Esophagus squamous epithelium (tissue), 5 donors: ENCODE data around the gene PRKRIP1. TPM values are rescaled to one million over a fixed set of nuclear protein-coding genes. Genes with fewer than 3 reads are reported as not detected.
"Not testable (repeated sequence)": the region's sequence is repeated elsewhere in the genome, so short reads cannot be mapped to it uniquely, and the experiment has no call there.

Source experiments
- DNase-seq: peaks from one replicate; lab custom pipeline; 2025; lab: John Stamatoyannopoulos, UW
- H3K27ac ChIP-seq, 4 donors: fragments of 200-600 bp; sonication (generic); one replicate each; pipeline ENCODE4 v1.5.1; 2016 to 2019; ENCODE audit warnings: mild to moderate bottlenecking in 1 of 4
- H3K27me3 ChIP-seq, 4 donors: fragments of 200-600 bp; sonication (generic); 1 replicate in 3 of 4; 2 replicates in 1 of 4; pipeline versions ENCODE4 v1.5.1 to v1.6.0; 2017 to 2021; ENCODE audit warnings: antibody characterized with exemption in 1 of 4
- H3K36me3 ChIP-seq, 3 donors: fragments of 200-600 bp; sonication (generic); one replicate each; pipeline ENCODE4 v1.5.1; 2016 to 2019
- H3K4me1 ChIP-seq, 3 donors: fragments of 200-600 bp; sonication (generic); one replicate each; pipeline ENCODE4 v1.5.1; 2017 to 2019
- H3K4me3 ChIP-seq, 4 donors: fragments of 200-600 bp; sonication (generic); 1 replicate in 3 of 4; 2 replicates in 1 of 4; pipeline ENCODE4 v1.5.1; 2016 to 2019; ENCODE audit warnings: mild to moderate bottlenecking in 2 of 4, moderate library complexity in 1 of 4
- H3K9me3 ChIP-seq, 3 donors: fragments of 200-600 bp; sonication (generic); one replicate each; pipeline ENCODE4 v1.5.1; 2016 to 2019
- POLR2A ChIP-seq, 4 donors: fragments of 450-650 bp; IDR thresholded peaks; one replicate each; pipeline ENCODE4 v1.6.1; 2017; ENCODE audit warnings: antibody characterized with exemption in 4 of 4, mild to moderate bottlenecking in 4 of 4, moderate library complexity in 3 of 4
- WGBS, 2 donors: methylation state at CpG; one replicate each; pipeline ENCODE4 v1.1.5; 2018; 5-methylcytosine and 5-hydroxymethylcytosine counted together
- intact Hi-C: fragments of 100-400 bp; cut with DNase I; formaldehyde crosslinking; loops from one replicate; pipeline ENCODE4 v1.15.0; 2022
- small RNA-seq, 4 donors: library from RNA; depleted of rRNA; stranded (forward); fragments of <200 nt; gene quantifications; one replicate each; pipeline ENCODE3, GENCODE V24; 2016
- total RNA-seq, 4 donors: library from RNA; depleted of rRNA; stranded (reverse); fragments of >200 nt; gene quantifications; one replicate each; pipeline ENCODE4 v1.1.0, GENCODE V29; 2016
- TF ChIP-seq, protein P1 (sequence below), 6 experiments: fragments of 450-650 bp in 4 of 6; fragments of 200-600 bp in 2 of 6; sonication (generic) in 2 of 6; IDR thresholded peaks; one replicate each; pipeline ENCODE4 v1.5.1; 2016 to 2019; ENCODE audit warnings: antibody characterized with exemption in 6 of 6, mild to moderate bottlenecking in 4 of 6, moderate library complexity in 4 of 6
- donor health status: DM: yes; HTN: yes; CAD: no.

The PRKRIP1 gene
- total RNA-seq, 4 donors from 2014 or later: 12.5 to 24.6 (median 16.5) TPM

DNA sequence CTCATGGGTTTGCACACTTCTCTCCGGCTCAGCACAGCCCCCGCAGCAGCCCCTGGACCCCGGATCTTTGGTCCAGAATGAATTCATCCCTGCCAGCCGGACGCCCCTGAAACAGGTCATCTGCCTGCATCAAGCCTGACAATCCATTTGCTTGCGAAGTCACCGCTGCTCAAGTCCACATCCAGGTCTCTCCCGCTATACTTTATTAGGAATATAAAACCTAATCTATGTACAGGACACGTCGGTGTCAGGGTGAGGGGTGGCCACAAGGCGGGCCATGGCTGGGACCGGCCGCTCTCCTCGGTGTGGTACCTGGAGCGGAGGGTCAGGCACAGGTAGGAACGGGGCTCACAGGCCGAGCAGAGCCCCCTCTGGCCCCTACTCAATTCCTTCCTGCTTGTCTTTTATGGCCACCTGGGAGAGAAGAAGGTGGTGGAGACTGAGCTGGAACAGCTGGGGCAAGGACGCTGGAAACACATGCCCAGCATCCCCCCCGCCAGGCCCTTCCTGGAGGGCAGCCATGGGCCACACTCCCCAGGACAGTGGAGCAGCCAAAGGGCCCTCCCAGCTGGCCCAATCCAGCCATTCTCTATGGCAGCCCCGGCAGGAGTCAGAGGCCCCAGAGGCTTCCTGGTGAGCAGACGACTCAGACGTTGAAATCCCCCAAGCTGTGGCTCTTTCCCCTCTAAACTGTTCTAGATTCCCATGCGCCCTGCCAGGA, 77.3 kb downstream of the PRKRIP1 start:
- Histone ChIP-seq H3K4me1 (no peaks in the 10 kb centered on the region), H3K4me3 (no peak overlapping the region), H3K27ac (no peak overlapping the region), H3K36me3 (peaks cover 3 to 63% (median 6%) of the 10 kb centered on the region in 3 donors), H3K27me3 (no peaks in the 10 kb centered on the region), H3K9me3 (no peaks in the 10 kb centered on the region)
- intact Hi-C loops: no loop called here
- TF ChIP-seq, protein P1, sequence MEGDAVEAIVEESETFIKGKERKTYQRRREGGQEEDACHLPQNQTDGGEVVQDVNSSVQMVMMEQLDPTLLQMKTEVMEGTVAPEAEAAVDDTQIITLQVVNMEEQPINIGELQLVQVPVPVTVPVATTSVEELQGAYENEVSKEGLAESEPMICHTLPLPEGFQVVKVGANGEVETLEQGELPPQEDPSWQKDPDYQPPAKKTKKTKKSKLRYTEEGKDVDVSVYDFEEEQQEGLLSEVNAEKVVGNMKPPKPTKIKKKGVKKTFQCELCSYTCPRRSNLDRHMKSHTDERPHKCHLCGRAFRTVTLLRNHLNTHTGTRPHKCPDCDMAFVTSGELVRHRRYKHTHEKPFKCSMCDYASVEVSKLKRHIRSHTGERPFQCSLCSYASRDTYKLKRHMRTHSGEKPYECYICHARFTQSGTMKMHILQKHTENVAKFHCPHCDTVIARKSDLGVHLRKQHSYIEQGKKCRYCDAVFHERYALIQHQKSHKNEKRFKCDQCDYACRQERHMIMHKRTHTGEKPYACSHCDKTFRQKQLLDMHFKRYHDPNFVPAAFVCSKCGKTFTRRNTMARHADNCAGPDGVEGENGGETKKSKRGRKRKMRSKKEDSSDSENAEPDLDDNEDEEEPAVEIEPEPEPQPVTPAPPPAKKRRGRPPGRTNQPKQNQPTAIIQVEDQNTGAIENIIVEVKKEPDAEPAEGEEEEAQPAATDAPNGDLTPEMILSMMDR (IDR thresholded peaks at IDR 0.05): no peak
- TF ChIP-seq POLR2A (IDR thresholded peaks at IDR 0.05): no peak
- DNase-seq: no peak
- 90 to 94% methylated on average over 7 to 8 of the region's 23 CpGs for WGBS, 2 donors

DNA sequence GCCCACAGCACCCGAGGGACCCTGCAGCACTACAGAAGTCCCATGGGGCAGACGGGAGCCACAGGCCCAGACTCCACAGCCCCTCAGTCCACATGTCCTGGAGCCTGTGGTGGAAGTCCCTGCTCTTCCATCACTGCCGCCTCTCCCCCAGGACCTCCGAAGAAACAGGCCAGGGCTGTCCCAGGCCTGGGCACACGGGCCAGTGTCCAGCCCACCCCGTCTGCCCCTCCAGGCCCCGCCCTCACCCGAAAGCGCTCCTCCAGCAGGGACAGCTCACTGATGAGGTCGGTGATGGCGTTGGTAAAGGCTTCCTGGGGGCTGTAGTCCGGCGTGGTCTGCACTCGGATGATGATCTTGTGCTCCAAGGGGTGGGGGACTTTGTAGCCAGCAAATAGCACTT, 78.0 kb downstream of the PRKRIP1 start:
- WGBS, 2 donors: no CpG with 5 or more reads among the region's 14 CpGs
- H3K4me1 ChIP-seq, H3K27ac ChIP-seq, intact Hi-C loops, H3K27me3 ChIP-seq, DNase-seq, H3K4me3 ChIP-seq, H3K9me3 ChIP-seq: not testable (repeated sequence)
- H3K36me3 ChIP-seq: peaks cover 3 to 57% (median 6%) of the 10 kb centered on the region in 3 donors

DNA sequence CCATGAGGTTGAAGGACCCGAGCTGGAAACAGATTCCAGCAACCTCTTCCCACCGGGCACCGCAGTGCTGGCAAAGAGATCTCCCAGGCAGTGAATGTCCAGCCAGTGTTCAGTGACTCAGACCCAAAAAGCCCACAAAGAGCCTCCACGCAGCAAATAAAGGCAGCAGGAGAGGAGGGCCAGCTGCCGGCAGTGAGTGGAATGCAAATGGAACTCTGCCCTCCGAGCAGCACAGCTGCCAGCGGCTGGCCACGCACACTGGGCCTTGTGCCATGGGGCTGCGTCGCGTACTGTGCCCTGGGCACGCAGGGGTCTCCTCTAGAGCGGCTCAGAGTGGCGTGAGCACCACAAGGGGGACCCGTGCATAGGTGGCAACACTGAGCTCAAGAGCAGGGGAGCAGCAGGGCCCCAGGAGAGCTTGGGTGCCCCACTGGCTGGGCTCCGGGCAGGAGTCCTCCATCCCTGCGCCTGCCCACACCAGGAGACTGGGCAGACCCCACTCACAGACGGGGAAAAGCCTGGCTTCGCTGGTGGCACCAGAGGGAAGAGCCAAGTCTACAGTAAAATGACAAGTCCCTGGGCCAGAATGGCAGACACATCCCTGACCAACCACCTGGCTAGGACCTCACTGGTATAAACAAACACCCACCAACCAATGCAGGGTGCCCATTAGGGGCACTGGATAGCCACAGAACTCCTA, 78.7 kb downstream of the PRKRIP1 start:
- H3K27me3 ChIP-seq, H3K9me3 ChIP-seq, intact Hi-C loops, H3K4me1 ChIP-seq, H3K27ac ChIP-seq, DNase-seq, H3K4me3 ChIP-seq: not testable (repeated sequence)
- WGBS, 2 donors: no CpG with 5 or more reads among the region's 19 CpGs
- H3K36me3 ChIP-seq: peaks cover 3 to 49% (median 6%) of the 10 kb centered on the region in 3 donors

Small RNAs within 50 kb of the gene (small RNA-seq; reads per million reads assigned to genes)
- gene AC091390.4 (0 reads per million in 4 donors), gene MIR548O (0 reads per million in 4 donors)

Other genes with a start within 250 kb of the PRKRIP1 start
- 1 to 10 TPM in 3 of 4 donors, under 1 TPM in 1; 0.47 to 7.3 (median 2.2) TPM for gene SH2B2, start 109.5 kb upstream of the PRKRIP1 start, total RNA-seq
- not detected for gene SPDYE6, start 39.9 kb upstream of the PRKRIP1 start, total RNA-seq
- gene ORAI2, start 37.2 kb downstream of the PRKRIP1 start, total RNA-seq: 1 to 10 TPM in 3 of 4 donors, under 1 TPM in 1; 0.30 to 9.1 (median 5.1) TPM
- gene ALKBH4, start 68.5 kb downstream of the PRKRIP1 start, total RNA-seq: 10 to 100 TPM in 3 of 4 donors, 1 to 10 TPM in 1; 7.3 to 31.7 (median 13.3) TPM
- gene LRWD1, start 68.6 kb downstream of the PRKRIP1 start, total RNA-seq: 10 to 100 TPM in 2 of 4 donors, 1 to 10 TPM in 2; 5.8 to 16.9 (median 11.2) TPM
- 10 to 100 TPM; 16.8 to 36.0 (median 22.5) TPM for gene POLR2J, start 82.6 kb downstream of the PRKRIP1 start, total RNA-seq
- gene RASA4B, start 121.4 kb downstream of the PRKRIP1 start, total RNA-seq: 1 to 10 TPM in 3 of 4 donors, under 1 TPM in 1; 0.97 to 4.2 (median 1.9) TPM
- gene UPK3BL2, start 147.3 kb downstream of the PRKRIP1 start, total RNA-seq: 100 to 1,000 TPM in 1 of 4 donors, 10 to 100 TPM in 2, 1 to 10 TPM in 1; 8.6 to 158 (median 16.9) TPM
- gene SPDYE2, start 154.9 kb downstream of the PRKRIP1 start, total RNA-seq: not detected
- gene POLR2J3, start 176.2 kb downstream of the PRKRIP1 start, total RNA-seq: 10 to 100 TPM; 10.8 to 20.4 (median 13.7) TPM
- 10 to 100 TPM in 2 of 4 donors, 1 to 10 TPM in 2; 2.3 to 19.3 (median 11.7) TPM for gene RASA4, start 220.4 kb downstream of the PRKRIP1 start, total RNA-seq
- 100 to 1,000 TPM in 3 of 4 donors, 10 to 100 TPM in 1; 88.5 to 813 (median 160) TPM for gene UPK3BL1, start 246.4 kb downstream of the PRKRIP1 start, total RNA-seq